ENCODE data around the gene SLX9.
"Not testable (repeated sequence)": the region's sequence is repeated elsewhere in the genome, so short reads cannot be mapped to it uniquely, and the experiment has no call there.

The SLX9 gene

GRCh38 chr21:44903050-44903685 lies 36.7 kb upstream of the SLX9 start:
- DNase-seq, result no peak

GRCh38 chr21:44903689-44904088 lies 36.1 kb upstream of the SLX9 start:
- DNase-seq, result no peak

DNA sequence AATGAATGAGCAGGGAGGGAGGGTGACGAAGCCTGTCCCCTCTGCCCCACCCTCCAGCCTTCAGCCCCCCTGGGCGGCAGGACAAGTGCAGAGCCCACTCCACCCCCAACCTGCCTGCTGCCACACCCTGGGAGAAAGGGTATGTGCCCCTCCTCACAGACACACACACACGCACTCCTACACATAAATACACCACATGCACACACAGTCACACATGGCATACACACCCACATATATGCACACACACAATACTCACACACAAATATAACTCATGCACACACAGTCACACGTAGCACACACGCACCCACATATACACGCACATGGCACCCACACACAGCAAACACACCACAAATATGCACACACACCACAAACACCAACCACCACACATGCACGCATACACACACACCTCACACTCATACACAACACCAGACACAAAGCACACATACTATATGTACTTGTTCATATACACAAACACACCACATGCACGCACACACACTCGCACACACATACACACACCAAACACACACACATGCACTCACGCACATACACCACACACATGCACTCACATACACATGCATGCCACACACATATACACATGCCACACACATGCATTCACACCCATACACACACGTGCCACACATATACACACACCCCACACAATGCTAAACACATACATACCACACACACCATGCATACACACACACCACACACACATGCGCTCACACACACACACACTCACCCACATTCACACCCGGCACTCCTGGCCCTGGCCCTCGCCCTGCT lies 35.5 kb upstream of the SLX9 start:
- DNase-seq, result no peak

DNA sequence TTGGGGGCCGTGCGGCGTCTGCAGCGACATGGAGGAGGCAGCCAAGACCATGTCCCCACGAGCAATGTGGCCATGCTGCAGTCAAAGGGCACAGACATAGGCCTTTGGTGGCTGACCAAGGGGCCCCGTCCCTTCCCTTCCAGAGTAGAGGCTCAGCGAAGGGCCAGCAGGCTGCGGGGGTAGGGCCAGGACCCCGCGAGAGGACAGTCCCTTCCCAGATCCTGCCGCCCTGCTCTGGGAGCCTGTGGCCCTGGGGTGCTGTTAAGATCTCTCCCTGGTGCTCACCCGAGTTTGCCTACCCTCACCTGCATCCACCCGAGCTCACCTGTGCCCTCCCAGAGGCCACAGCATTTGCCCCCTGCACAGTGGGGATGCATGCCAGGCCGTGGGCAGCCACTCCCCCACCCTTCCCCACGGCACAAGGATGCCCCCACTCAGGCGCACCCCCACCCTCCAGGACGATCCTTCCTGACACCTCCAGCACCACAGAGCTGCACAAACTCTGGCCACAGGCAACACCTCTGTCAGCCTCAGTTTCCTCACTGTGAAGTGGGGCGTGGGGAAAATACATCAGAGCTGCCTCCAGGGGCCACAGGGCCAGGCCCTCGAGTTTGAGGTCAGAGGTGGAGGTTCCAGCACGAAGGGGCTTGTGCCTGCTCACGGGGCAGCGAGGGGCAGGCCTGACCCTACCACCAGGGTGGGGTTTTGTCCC lies 34.7 kb upstream of the SLX9 start:
- DNase-seq, result no peak

- no peak for DNase-seq
These were observed 34.1 kb upstream of the SLX9 start for GRCh38 chr21:44905728-44906090.

- DNase-seq, result no peak
These were observed 32.4 kb upstream of the SLX9 start for GRCh38 chr21:44907225-44907965.

DNA sequence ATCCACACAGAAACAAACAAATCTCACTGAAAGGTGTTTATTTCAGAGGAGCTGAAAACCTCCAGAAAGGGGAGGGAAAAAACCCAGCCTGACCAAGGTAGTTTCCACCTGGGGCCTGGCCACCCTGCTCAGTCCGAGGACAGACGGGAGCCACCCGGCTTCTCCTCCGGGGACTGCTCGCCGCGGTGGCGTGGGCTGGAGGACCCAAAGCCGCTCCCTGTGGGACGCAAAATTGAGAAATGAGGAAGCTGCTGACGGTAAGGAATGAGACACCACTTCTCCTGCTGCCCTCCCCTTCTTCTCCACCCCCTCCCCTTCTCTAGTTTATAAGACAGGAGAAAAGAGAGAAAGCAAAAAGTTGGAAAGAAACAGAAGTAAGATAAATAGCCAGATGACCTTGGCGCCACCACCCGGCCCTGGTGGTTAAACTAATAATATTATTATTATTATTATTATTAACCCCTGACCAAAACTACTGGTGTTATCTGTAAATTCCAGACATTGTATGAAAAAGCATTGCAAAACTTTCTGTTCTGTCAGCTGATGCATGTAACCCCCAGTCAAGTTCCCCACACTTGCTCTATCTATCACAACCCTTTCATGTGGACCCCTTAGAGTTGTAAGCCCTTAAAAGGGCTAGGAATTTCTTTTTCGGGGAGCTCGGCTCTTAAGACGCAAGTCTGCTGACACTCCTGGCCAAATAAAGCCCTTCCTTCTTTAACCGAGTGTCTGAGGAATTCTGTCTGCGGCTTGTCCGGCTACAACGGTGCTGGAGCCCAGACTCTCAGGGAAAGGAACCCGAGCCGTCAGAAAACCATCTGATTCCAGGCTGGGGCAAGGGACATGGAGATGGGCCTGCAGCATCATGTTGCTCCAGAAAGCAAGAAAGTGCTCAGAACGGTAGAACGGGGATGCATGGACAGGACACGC lies 31.6 kb upstream of the SLX9 start:
- DNase-seq, result no peak

DNA sequence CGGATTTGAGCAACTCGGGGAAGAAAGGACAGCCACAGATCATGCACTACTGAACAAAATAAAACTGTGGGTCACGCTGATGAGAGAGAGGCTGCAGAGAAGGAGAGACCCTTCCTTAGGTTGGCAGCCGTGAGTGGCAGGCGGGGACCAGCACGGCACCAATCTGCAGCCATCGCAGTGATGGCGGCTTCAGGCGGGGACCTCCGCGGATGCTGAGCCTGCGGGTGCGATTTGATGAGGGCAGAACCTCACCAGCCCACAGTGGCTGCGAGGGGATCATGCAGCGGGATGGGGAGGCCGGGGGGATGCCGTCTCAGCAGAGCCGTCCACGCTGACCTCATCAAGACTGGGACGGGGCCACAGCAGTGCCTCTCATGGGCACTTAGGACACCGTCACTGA lies 30.9 kb upstream of the SLX9 start:
- DNase-seq, result no peak

DNA sequence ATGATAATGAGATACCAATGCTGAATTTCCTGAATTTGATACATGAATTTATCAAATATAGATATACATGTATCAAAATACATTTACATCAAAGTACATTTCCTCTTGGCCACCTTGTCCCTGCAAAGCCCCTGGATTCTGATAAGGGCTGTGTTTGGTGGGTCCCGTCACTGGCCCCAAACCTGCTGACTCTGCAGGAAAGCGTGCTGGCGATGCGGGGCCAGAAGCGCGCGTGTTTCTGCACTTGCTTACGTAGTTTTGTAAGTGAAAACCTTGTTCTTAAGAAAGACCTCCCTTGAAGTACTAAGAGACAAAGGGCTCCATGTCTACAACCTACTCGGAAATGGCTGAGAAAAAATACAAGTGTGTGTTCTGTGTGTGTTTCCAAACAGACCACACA lies 30.1 kb upstream of the SLX9 start:
- DNase-seq, result no peak

DNA sequence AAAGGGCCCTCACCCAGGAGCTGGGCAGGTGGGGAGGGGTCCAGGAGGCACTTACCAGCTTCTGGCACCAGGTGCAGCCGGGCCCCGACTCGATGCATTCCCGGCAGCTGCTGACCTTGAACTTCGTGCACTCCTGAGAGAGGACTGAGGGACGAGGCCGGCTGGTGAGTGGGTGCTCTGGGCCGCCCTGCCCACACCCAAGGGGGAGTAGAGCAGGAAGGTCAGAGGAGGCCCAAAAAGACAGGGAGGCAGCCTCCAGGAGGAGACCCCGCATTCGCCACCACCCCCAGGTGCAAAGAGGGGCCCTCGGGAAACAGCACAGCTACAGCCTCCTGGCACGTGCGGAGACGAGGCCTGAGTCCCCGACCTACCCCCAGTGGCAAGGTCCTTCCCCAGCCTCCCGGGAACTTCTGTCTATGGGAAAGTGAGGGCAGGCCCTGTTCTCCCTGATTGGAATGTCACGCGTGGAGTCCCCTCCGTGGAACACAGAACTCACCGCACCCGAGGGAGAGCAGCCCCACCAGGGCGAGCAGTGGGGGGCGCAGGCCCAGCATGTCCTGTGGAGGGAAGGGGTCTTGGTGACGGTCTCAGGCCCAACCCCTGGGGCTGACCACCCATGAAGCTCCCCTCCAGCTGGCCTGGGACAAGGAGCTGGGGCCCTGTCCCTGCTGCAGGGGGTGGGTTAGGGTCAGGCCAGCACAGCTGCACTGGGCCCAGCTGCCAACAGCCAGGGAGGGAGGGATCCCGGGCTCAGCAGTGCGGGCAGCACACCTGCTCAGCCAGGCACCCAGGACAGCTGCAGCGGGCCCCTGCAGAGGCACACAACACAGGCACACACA lies 29.4 kb upstream of the SLX9 start:
- no peak for DNase-seq

DNA sequence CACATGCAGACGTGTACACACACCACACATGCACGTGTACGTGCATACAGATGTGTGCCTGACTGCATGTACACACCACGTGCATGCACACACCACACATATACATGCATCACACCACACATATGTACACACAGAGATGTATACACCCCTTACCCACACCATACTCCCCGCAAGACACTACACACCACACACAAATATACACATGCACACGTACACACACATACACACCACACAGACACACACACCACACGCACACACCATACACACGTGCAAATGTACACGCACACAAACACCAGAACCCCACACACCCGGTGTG lies 28.8 kb upstream of the SLX9 start:
- DNase-seq, result no peak

GRCh38 chr21:44911384-44912157 lies 28.3 kb upstream of the SLX9 start:
- DNase-seq, result peak; percentile 31

DNA sequence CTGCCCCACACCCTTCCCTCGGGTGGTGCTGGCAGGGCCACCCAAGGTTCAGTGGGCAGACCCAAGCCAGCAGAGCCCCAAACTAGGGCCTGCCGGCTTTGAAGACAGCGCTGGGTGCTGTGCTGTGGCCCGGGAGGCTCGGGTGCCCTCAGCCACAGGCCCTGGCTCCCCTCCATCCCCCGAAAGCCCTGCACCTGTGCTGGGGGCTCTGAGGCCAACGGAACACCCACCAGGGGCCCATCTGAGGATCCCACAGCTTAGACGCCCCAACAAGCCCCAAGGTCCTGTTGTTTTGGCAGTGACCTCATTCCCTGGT lies 27.7 kb upstream of the SLX9 start:
- DNase-seq, result no peak

DNA sequence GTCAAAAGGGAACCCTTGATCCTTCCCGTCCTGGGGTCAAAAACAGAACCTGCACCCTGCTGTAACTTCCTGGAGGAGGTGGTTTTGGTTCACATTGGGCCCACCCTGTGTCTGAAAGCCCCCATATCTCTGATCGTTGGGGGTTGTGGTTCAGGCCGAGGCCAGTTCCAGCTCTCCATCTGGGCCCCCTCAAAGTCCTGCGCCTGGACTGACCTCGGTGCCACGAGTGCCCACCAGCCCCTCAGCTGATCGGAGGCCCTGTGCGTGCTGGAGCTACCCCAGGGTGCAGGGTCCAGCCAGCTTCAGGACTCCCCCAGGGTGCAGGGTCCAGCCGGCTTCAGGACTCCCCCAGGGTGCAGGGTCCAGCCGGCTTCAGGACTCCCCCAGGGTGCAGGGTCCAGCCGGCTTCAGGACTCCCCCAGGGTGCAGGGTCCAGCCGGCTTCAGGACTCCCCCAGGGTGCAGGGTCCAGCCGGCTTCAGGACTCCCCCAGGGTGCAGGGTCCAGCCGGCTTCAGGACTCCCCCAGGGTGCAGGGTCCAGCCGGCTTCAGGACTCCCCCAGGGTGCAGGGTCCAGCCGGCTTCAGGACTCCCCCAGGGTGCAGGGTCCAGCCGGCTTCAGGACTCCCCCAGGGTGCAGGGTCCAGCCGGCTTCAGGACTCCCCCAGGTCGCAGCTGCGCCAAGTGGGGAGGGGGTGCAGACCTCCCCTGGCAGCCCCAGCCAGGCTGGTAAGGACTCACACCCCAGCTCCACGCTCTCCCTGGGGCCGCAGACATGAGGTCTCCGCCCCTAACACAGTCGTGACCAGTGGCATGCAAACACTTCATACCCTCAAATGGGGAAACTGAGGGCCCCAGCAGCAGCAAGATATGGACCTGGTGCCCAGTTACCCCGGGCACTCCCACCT lies 27.1 kb upstream of the SLX9 start:
- not testable (repeated sequence) for DNase-seq

DNA sequence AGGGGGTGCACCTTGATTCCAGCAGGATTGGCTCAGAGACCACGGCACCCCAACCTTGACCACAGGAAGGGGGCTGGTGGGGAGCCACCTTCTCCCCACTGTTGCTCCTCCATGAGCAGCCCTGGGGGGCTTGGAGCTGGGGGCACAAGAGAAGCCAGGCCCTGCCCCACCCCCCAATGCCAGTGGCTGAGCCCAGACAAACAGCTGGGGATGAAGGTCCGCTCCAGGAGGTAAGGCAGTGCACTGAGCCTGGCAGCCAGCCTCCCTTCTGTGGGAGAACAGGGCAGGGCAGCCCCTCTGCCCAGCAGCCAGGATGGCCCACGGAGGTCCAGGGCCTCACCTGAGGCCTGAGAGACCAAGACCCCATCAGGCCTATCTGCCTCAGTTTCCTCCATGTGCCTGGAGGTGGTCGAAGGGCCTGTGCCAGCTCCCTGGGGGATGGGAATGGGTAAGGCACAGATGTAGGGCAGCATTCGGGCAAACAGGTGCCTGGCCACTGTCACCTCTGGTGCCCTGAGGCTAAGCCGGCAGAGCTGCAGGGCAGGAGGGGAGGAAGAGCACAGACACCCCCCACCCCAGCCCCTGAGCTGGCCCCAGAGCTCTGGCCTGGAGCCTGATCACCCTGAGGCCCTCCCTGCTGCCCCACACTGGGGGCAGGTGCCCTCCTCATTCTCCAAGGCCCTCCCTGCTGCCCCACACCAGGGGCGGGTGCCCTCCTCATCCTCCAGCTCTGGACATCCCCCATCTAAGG lies 26.2 kb upstream of the SLX9 start:
- DNase-seq, result no peak

DNA sequence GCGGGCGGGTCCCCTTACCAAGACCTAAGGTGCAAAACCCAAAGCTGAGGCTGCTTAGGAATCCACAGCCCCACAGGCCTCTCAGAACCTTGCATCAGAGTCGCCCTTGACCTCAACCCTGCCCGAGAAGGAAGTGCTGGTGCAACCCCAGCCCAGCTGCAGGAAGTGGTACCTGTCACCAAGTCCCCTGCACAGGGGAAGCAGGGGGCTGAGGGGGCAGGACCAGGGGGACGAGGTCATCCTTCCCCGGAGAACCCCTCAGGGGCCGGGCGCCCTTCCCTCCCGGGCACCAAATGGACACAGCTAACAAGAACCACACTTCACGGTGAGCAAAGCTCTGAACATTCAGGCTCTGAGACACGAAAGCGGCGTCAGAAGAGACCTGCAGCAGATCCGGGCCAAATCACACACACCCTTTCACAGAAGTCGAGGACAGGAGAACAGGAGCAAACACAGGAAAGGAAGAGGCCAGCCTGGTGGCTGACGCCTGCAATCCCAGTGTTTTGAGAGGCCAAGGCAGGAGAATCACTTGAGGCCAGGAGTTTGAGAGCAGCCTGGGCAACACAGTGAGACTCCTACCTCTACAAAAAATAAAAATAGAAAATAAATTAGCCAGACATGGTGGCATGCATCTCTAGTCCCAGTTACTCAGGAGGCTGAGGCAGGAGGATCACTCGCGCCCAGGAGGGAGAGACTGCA lies 25.5 kb upstream of the SLX9 start:
- no peak for DNase-seq

- DNase-seq, result no peak
These were observed 22.9 kb upstream of the SLX9 start for GRCh38 chr21:44916965-44917364.

DNA sequence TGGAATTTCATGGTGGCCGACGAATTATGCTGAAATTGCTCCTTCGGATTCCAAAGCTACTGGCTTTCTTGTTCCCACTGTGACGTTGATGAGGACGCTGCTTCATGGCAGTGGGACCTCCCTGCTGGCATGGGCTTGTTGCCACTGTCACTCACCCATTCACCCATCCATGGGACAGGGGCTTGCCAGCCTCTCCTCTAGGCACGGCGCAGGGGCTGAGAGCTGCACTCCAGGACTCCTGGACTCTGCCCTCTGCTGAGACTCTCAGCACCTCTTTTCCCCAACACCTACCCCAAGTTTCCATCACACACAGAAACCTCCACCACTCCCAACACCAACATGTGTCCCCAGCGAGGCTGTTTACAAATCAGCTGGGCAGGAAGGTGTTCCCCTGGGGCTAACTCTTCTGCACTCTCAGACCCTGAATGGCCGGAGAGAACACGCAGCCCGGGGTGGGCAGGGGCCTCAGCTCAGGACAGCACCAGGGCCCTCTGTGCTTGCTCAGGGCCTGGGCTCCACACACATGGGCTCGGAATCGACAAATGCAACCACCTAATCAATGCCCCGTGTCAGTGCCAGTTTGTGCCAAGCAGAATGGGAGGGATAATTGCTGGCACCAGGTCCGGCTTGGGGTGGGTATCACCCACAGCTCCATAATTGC lies 22.3 kb upstream of the SLX9 start:
- no peak for DNase-seq
